ENCODE measurements around the gene ERICH2. TPM values are rescaled to one million over a fixed set of nuclear protein-coding genes. Genes with fewer than 3 reads are reported as not detected.

The ERICH2 gene
- total RNA-seq, 1 experiment from 2014 or later: 0.74 TPM

GRCh38 chr2:170814533-170815230 lies 44.5 kb downstream of the ERICH2 start:
- CTCF ChIA-PET: no interaction called here

GRCh38 chr2:170815311-170815710 lies 45.1 kb downstream of the ERICH2 start:
- Histone ChIP-seq H3K27me3 (ENCODE audit: control insufficient read depth, insufficient read depth, low read length) (no peaks in the 10 kb centered on the region; the same call in none of the 2 replicates), H3K4me3 (ENCODE audit: low read depth in 2 of 2, low read length in 2 of 2) (peak overlapping the region; percentile 68 to 92; a peak in 3 of 4 replicates), H3K9me3 (ENCODE audit: control insufficient read depth, insufficient read depth, low read depth, low read length) (no peaks in the 10 kb centered on the region), H3K4me1 (ENCODE audit: control insufficient read depth, insufficient read depth, low read length) (peaks cover 7% of the 10 kb centered on the region), H3K27ac (ENCODE audit: low read length) (no peak overlapping the region), H3K36me3 (ENCODE audit: control insufficient read depth, insufficient read depth, low read length) (no peaks in the 10 kb centered on the region; the same call in 1 of the 2 replicates)
- ChIA-PET CTCF (interaction anchor here (0.7 to 2.1 kb wide), 5 partner anchors 58 to 579 kb away, joined by 3 to 9 read pairs (median 3); no protein-coding TSS in a partner anchor), POLR2A (no interaction called here)
- ATAC-seq (no peak), DNase-seq (ENCODE audit: low read depth, low spot score) (no peak)
- no TSS peak for BruUV-seq (replicated peaks)
- intact Hi-C loops (cut with micrococcal nuclease; ENCODE audit: unreplicated experiment) (loop anchor here (5.0 to 10.0 kb wide), 3 partner anchors 101 to 578 kb away; partner anchors contain the start of gene SP5), in situ Hi-C loops (cut with HindIII; ENCODE audit: low pct_unique_long_range_greater_than_20kb, low sequenced_read_pairs) (no loop called here)
- TF ChIP-seq CTCF (IDR thresholded peaks at IDR 0.05): no peak
- TF ChIP-seq SIN3A (IDR thresholded peaks at IDR 0.05; ENCODE audit: borderline replicate concordance, insufficient read depth, low read depth, low read length): no peak
- TF ChIP-seq POLR2AphosphoS5 (IDR thresholded peaks at IDR 0.05; ENCODE audit: low read depth, low read length): no peak
- TF ChIP-seq REST (IDR thresholded peaks at IDR 0.05; ENCODE audit: insufficient read depth in 1 of 2, low read depth in 2 of 2, low read length in 1 of 2): no peak
- TF ChIP-seq TCF7L2 (IDR thresholded peaks at IDR 0.05; ENCODE audit: low read depth, low read length): no peak

More at GRCh38 chr2:170814533-170815230, 44.5 kb downstream of the ERICH2 start:
- H3K27me3 ChIP-seq (ENCODE audit: control insufficient read depth, insufficient read depth, low read length): no peaks in the 10 kb centered on the region; the same call in none of the 2 replicates
- BruUV-seq (replicated peaks): no TSS peak
- POLR2A ChIA-PET: interaction anchor here (0.5 kb wide), 1 partner anchor 443 kb away, joined by 5 read pairs; no protein-coding TSS in a partner anchor
- H3K36me3 ChIP-seq (ENCODE audit: control insufficient read depth, insufficient read depth, low read length): no peaks in the 10 kb centered on the region; the same call in 1 of the 2 replicates
- TF ChIP-seq REST (IDR thresholded peaks at IDR 0.05; ENCODE audit: insufficient read depth in 1 of 2, low read depth in 2 of 2, low read length in 1 of 2) (0 out of 4 replicates have a peak, but pooled peaks of 1 of the 2 experiments have one; percentile 13), POLR2AphosphoS5 (IDR thresholded peaks at IDR 0.05; ENCODE audit: low read depth, low read length) (no peak)
- no peak overlapping the region for H3K4me3 ChIP-seq (ENCODE audit: low read depth in 2 of 2, low read length in 2 of 2)
- no peak for ATAC-seq
- in situ Hi-C loops (cut with HindIII; ENCODE audit: low pct_unique_long_range_greater_than_20kb, low sequenced_read_pairs) (no loop called here), intact Hi-C loops (cut with micrococcal nuclease; ENCODE audit: unreplicated experiment) (loop anchor here (5.0 to 10.0 kb wide), 3 partner anchors 100 to 577 kb away; partner anchors contain the start of gene SP5)
- H3K27ac ChIP-seq (ENCODE audit: low read length): no peak overlapping the region
- H3K9me3 ChIP-seq (ENCODE audit: control insufficient read depth, insufficient read depth, low read depth, low read length): no peaks in the 10 kb centered on the region
- no peak for DNase-seq (ENCODE audit: low read depth, low spot score)
- peaks cover 6% of the 10 kb centered on the region for H3K4me1 ChIP-seq (ENCODE audit: control insufficient read depth, insufficient read depth, low read length)
